GM19467 (cell line): Measurements from ENCODE around the gene RPS6KA4.

Source experiments
- ATAC-seq: cut with Tn5 transposase; IDR thresholded peaks from one replicate; pipeline ENCODE4 v1.9.1; 2021; ENCODE audit warnings: mild to moderate bottlenecking, moderate library complexity; ENCODE audit not compliant: unreplicated experiment

The RPS6KA4 gene

DNA sequence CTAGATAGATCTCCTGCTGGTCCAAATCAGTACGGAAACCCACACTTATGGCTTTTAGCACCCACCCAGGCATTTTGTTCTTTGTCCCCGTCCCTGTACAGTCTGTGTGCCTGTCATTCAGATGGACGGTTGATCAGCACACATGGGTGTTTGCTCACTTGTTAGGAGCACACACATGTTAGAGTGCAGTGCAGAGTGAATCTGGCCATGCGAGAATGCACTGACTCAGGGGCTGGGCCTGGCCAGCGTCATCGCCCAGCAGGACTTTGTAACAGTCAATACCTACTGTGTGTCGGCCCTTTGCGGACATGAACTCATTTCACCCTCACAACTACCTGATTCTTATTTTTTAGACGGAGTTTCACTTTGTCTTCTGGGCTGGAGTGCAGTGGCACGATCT, 3.4 kb downstream of the RPS6KA4 start:
- no peak for ATAC-seq

DNA sequence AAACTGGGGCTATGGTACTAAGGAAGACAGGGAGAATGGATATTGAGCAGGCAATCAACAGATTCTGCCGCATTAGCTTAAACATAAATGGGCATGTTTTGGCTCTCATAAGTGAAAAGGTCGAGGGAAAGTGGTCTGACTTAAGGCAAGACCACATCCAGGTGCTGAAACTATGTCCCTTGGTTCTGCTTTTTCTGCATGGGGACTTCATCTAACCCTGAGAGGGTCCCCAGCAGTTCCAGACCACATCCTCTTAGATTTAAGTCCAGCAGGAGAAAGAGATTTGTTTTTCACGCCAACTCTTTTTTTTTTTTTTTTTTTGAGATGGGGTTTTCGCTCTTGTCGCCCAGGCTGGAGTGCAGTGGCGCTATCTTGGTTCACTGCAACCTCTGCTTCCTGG, 5.5 kb downstream of the RPS6KA4 start:
- no peak for ATAC-seq

DNA sequence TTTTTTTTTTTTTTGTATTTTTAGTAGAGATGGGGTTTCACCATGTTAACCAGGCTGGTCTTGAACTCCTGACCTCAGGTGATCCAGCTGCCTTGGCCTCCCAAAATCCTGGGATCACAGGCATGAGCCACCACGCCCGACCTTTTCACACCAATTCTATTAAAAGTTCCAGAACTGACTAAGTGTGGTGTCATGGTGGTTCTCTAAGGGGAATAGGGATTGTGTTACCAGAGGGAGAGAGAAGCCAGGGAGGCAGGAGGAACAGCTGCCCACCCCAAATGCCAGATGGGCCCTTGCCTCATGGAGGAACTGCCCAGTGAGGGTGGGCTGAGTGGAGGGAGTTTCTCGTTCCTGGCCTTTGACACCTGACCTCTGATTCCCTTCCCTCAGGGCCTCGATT, 5.9 kb downstream of the RPS6KA4 start:
- ATAC-seq = no peak

DNA sequence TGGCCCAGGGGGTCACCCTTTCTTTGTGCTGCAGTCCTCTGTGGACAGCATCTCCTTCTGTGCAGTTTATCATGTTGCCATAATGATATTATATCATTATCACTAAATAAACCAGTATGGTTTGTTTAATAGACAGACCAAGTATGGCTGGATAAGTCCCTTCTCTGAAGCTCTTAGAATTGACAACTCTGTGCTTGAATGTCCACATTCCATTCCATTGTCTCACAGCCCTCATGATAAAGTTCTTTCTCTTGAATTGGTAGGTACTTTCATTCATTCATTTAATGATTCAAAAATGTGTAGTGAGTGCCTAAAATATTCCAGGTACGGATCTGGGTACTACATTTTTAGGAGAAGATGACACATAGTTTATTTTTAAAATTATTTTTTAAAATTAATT, 7.8 kb downstream of the RPS6KA4 start:
- no peak for ATAC-seq

DNA sequence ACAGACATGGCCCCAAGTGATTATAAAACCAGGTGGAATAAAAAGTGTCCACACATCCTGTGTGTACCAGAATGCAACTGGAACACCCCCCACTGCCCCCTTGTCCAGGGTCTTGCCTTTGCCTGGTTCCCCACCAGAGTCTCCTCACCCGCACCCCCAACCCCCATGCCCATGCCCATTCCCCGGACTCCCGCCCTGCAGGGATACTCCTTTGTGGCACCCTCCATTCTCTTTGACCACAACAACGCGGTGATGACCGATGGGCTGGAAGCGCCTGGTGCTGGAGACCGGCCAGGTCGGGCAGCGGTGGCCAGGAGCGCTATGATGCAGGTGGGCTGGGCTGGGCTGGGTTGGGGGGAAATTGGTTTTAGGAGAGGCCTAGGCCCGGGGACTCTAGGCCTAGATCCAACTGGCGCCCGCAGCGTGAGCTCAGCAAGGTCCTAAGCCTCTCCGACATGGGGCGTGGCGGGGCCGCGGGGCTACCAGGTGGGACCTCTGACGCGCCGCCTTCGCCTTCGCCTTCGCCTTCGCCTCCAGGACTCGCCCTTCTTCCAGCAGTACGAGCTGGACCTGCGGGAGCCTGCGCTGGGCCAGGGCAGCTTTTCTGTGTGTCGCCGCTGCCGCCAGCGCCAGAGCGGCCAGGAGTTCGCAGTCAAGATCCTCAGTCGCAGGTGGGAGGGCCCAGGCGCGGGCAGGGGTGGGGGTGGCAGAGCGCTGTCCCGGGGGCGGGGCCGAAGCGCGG, 9.1 kb downstream of the RPS6KA4 start:
- no peak for ATAC-seq

DNA sequence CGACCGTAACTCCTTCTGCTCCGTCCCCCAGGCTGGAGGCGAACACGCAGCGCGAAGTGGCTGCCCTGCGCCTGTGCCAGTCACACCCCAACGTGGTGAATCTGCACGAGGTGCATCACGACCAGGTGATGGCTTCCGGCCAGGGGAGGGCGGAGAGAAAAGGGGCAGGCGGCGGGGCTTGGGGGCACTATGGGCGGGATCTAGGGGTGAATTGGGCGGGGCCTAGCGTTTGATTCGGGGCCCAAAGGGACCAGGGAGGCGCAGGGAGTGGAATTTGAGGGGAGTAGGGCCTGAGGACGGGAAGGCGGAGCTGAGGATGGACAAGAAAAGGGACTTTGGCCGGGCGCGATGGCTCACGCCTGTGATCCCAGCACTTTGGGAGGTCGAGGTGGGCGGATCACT, 9.7 kb downstream of the RPS6KA4 start:
- ATAC-seq = no peak

DNA sequence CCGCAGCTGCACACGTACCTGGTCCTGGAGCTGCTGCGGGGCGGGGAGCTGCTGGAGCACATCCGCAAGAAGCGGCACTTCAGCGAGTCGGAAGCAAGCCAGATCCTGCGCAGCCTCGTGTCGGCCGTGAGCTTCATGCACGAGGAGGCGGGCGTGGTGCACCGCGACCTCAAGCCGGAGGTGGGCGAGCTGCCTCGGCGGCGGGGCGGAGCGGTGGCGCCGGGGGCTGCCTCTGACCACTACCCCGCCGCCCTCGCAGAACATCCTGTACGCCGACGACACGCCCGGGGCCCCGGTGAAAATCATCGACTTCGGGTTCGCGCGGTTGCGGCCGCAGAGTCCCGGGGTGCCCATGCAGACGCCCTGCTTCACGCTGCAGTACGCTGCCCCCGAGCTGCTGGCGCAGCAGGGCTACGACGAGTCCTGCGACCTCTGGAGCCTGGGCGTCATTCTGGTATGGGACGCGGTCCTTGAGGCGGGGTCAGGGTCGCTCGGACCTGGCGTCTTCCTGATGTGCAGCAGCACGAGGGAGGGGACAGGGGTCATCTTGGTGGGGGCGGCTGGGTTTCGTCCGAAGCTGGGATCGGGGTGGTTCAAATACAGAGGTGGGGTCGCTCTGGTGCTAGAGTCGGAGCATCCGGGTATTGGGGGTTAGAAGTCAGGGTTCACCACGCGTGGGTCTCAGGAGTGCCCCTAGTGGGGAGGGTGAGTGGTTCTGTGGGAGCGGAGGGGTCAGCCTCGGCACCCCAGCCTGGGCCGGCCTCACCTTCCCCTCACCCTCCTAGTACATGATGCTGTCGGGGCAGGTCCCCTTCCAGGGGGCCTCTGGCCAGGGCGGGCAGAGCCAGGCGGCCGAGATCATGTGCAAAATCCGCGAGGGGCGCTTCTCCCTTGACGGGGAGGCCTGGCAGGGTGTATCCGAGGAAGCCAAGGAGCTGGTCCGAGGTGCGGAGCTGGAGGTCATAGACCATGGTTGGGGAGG, 10.8 kb downstream of the RPS6KA4 start:
- ATAC-seq = no peak

DNA sequence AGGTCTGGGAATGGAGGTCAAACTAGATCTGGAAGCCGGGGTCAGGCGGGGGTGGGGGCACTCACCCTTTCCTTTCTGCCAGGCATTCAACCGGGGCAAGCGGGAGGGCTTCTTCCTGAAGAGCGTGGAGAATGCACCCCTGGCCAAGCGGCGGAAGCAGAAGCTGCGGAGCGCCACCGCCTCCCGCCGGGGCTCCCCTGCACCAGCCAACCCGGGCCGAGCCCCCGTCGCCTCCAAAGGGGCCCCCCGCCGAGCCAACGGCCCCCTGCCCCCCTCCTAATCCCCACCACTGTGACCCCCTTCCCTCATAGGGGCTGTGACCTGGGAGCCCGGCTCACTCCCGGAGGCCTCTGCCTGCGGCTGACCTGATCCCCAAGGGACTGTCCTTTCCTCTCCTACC, 12.2 kb downstream of the RPS6KA4 start:
- no peak for ATAC-seq

DNA sequence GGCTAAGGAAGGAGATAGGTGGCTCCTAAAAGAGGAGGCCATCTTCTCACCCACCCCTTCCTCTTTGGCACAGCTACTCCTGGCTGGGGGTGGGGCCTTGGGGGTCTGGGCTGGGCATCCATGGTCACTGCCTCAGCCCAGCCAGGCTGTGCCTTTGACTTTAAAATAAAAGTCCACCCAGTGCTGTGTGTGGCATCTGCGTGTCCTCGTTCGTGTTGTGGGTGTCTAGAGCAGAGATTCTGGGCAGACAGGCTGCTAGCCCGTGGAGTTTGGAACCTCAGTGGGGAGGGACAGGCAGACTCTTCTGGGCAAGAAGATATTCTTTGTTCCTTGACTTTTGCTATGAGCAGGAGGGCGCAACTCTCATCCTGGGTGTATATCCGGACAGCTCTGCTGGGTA, 13.1 kb downstream of the RPS6KA4 start:
- no peak for ATAC-seq

DNA sequence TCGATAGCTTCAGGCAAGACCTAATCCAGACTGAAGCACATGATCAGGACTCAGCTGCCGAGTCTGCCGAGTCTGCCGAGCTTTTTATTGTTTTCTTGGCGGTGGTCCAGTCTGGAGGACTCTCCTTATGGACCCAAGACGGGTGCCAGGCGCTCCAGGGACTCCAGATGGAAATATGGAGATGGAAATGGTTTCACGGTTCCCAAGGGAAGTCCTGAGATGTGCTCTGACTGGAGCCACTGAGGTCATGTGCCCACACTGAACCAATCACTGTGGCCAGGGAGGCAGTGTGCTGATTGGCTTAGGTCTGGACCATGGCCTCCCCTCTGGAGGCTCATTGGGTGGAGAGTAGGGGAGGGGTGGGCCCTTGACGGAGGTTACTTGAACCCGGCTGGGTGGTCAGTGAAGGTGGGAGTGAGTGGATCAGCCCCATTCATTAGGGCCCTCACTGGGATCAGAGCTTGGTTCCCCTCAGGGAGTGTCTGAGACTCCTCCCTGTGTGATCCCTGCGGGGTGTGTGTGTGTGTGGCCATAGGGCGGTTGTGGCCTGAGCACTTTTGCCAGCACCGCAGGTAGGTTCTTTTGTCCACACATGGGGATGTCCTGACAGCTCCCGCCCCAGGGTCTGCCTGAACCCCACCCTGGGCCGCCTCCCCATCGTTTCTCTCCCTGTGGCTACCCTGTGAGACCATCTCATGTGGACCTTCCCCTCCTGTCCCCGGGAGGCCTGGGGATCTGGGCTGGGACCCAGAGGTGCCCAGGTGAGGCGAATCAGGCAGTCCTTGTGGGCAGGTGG, 14.0 kb downstream of the RPS6KA4 start:
- ATAC-seq = no peak

DNA sequence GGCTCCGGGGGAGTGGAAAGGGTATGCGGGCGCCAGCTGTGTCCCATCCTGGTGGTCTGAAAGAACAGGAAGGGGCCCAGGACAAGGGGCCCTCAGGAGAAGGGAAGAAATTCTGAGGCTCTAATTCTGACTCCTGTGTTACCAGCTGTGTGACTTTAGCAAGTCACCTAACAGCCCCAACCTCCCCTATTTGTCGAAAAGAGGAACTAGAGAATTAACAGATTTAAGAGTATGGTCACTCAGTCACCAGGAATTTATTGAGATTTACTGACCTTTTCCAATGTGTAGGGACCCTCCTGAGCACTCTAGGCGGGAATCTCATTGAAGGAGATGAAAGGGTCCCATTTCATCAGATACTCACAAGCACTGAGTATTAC, 14.6 kb downstream of the RPS6KA4 start:
- ATAC-seq = no peak

DNA sequence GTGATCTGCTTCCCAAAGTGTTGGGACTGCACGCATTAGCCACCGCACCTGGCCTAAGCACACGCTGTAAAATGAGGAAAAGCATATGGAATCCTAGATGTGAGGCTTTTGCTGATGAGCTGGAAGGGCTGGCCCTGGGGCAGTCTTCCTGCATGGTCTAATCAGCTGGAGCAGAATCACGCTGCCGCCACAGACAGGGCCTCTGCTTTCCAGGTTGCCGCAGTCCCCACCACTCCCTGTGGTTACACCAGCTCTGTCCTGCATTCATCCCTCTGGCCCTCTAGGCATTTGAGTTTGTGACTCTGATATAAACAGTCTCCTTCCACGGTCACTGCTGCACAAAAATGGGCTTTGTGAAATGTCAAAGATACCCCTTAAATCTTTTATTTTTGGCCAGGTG, 17.1 kb downstream of the RPS6KA4 start:
- ATAC-seq = no peak

DNA sequence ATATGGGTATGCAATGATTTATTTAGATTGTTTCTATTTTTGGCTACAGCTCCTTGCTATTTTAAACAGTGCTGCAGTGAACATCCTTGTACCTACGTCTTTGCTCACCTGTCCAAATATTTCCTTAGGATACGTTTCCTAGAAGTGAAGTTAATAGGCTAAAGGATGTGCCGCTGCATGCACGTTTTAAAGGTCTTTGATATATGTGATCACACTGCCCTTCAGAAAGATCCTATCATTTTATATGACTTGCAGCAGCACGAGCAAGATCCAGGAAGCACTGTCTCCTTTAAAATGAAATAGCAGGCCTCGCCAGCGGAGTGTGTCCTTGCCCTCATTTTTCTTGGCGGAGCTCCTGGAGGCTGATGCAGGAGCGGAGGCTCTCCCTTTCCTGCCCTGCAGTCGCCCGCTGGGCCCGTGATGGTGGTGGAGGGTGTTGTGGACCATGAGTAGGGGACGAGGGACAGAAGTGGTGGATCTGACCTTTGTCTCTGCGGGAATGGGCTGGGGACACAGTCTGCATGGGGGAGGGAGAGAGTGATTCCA, 19.4 kb downstream of the RPS6KA4 start:
- ATAC-seq = no peak

DNA sequence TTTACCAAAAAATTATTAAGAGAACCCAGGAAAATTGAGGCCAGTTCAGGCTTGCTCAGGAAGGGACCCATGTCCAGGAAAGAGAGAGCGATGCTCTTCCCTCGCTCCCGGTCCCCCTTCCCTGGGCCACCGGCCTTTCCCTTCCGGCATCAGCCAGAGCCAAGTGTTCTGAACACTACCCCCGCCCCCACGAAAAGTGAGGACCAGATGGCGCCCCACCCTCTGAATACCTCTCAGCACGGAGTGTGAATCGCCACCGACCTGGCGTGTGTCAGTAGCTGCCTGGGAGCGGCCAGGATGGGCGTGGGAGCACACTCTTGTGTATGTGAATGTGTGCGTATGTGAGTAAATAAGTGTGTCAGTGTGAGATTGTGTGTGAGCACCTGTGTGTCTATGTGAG, 20.2 kb downstream of the RPS6KA4 start:
- ATAC-seq = no peak

DNA sequence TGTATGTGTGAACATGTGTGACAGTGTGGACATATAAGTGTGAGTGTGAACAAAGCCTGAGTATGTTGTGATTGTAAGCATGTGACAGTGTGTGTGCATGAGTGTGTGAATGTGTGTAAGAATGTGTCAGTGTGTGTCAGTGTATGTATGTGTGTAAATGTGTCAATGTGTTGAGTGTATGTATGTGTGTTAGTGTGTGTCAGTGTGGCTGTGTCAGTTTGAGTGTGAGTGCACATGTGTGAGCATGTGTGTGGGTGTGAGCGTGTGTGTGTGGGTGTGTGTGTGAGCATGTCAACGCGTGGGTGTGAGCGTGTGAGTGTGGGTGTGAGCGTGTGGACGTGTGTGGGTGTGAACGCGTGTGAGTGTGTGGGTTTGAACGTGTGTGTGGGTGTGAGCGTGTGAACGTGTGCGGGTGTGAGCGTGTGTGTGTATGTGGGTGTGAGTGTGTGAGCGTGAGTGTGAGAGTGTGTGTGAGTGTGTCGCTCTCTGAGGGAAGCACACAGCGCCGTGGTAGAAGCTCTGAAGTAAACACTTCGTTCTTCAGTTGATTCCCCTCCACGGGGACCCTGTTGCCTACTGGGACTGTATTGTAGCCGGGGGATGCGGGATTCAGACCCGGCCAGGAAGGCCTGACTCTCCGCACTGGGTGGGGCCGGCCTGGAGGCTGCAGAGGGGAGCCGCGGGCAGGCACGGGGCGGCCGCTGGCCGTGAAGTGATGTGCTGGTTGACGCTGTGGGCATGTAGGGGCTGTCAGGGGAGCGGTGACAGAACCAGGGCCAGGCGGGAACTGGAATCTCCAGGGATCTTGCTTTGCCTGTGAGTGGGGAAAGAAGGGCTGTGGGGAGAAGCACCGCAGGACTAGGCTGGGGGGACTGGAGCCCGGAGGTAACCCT, 21.1 kb downstream of the RPS6KA4 start:
- no peak for ATAC-seq

DNA sequence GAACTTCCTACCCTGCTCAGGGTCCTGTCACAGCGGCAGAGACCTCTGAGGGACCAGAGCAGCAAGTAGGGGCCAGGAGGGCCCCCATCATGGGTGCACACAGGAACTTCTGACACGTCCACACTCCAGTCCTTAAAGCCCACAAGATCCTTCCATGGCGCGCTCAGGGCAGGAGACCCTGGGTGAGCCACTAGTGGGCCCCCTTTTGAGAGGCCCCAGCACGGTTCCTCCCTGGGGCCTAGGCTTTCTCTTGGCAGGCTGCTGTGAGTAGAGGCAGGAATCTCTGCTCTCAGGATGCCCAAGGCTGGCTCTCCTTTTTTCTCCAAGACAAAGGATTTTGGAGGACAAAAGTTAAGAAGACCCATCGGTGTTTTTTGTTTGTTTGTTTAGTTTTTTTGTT, 22.4 kb downstream of the RPS6KA4 start:
- ATAC-seq = no peak

DNA sequence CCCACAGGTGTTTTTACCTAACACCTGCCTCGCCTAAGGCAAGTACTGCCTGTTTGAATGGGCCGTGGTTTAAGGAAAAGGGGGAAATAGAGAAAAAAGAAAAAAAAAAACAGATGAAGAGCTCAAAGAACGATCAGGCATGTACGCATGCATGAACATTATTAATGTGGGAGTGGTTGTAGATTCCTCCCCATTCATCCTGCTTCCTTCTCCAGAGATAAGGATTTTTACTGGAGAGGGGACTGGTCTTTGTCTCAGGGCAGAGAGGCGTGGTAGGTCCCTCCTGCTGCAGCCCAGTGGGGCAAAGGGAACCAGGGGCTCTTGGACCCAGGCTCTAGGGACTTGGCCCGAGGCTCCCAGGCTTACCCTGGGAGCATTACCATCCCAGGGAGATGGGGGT, 23.1 kb downstream of the RPS6KA4 start:
- ATAC-seq = no peak

DNA sequence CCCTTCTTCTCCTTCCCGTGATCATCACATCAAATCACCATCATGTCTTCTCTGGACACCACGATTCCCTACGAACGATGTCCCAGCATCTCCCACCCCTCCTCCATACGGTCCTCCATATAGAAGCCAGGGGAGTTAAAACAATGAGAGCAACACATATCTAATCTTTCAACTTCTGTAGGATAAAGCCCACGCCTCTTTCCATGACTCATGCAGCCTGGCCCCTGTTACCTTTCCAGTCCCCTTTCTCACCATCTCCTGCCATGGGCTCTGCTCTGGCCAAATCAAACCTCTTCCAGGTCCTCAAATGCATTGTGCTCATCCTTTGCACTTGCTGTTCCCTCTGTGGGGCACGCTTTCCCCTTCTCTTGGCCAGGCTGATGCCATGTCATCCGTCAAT, 23.6 kb downstream of the RPS6KA4 start:
- no peak for ATAC-seq

DNA sequence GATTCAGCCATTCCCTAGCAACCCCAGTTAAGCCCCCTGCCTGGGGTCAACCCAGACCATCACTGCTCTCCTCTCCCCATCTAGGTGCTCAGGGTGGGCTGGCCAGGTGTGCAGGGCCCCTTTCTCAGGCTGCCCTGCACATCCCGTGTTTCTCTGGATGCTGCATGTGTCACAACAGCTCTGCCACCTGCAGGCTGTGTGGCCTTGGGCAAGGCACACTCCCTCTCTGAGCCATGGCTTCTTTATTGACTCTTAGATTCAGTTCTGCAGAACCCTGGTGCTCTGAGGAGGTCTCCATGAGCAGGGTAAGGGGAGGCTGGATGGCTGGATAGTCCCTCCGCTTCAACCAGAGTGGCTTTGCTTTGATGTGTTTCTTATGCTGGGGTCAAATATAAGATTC, 24.6 kb downstream of the RPS6KA4 start:
- ATAC-seq = no peak
